ENCODE results near the gene DHODH. TPM values are rescaled to one million over a fixed set of nuclear protein-coding genes. Genes with fewer than 3 reads are reported as not detected.
"Not testable (repeated sequence)": the region's sequence is repeated elsewhere in the genome, so short reads cannot be mapped to it uniquely, and the experiment has no call there.

Gene DHODH
- total and polyA plus RNA-seq, 2 of the 13 experiments (the other 11 are each of a cell fraction or from before 2014, with no cell fraction given), result 10.7 to 16.4 TPM

- TF ChIP-seq PAXIP1 (CRISPR knock-in tag; conservative IDR thresholded peaks at IDR 0.05), result peak; percentile 76
- TF ChIP-seq PATZ1 (CRISPR knock-in tag; IDR thresholded peaks at IDR 0.05), result 0 out of 2 replicates have a peak, but pooled peaks have one; percentile 32
- TF ChIP-seq FOXA1, LCORL (IDR thresholded peaks at IDR 0.05): not testable (repeated sequence)
- 0 out of 2 replicates have a peak, but pooled peaks have one; percentile 48 for TF ChIP-seq FOXA1 (CRISPR knock-in tag; IDR thresholded peaks at IDR 0.05)
- peak; percentile 69; the same call in 1 of the 2 replicates for TF ChIP-seq SOX13 (IDR thresholded peaks at IDR 0.05)
- TF ChIP-seq SOX13 (CRISPR knock-in tag; conservative IDR thresholded peaks at IDR 0.05 in 1 of 2, IDR thresholded peaks at IDR 0.05 in 1 of 2), result peak in 1 of 2 experiments; percentile 96; a peak in 2 of 4 replicates
- peak; percentile 52; the same call in 1 of the 2 replicates for TF ChIP-seq IKZF5 (CRISPR knock-in tag; IDR thresholded peaks at IDR 0.05)
- peak; percentile 76 for TF ChIP-seq ISL2 (CRISPR knock-in tag; IDR thresholded peaks at IDR 0.05)
- TF ChIP-seq LCORL (CRISPR knock-in tag; IDR thresholded peaks at IDR 0.05), result peak; percentile 81
Observed at GRCh38 chr16:72054254-72054847, 45.8 kb downstream of the DHODH start, which contains the start of gene HP (continued).
